HepG2 (cell line): Measurements from ENCODE around the gene ESYT1. TPM values are rescaled to one million over a fixed set of nuclear protein-coding genes. Genes with fewer than 3 reads are reported as not detected.
A peak's percentile ranks its signal among the peaks of the same experiment; 100 is the strongest.

Source experiments
- NPAS2 ChIP-seq: sonication (generic); formaldehyde crosslinking; IDR thresholded peaks from 2 replicates; pipeline ENCODE4 v1.8.0; 2022; ENCODE audit warnings: mild to moderate bottlenecking, missing genetic modification reagents, borderline replicate concordance
- PAX8 ChIP-seq: sonication (generic); formaldehyde crosslinking; IDR thresholded peaks from 2 replicates; pipeline ENCODE4 v1.8.0; 2022; ENCODE audit warnings: mild to moderate bottlenecking, missing genetic modification reagents, borderline replicate concordance
- SAFB2 ChIP-seq: sonication (generic); formaldehyde crosslinking; IDR thresholded peaks from 2 replicates; pipeline ENCODE4 v1.5.1; 2020; ENCODE audit warnings: missing genetic modification reagents, low read depth, mild to moderate bottlenecking, borderline replicate concordance
- SIX1 ChIP-seq: sonication (generic); formaldehyde crosslinking; IDR thresholded peaks from 2 replicates; pipeline ENCODE4 v1.4.0; 2020; ENCODE audit warnings: missing genetic modification reagents, borderline replicate concordance
- ZNF383 ChIP-seq: sonication (generic); formaldehyde crosslinking; IDR thresholded peaks from 2 replicates; pipeline ENCODE4 v1.4.0; 2020; ENCODE audit warnings: missing genetic modification reagents, mild to moderate bottlenecking, borderline replicate concordance
- polyA plus RNA-seq, 8 experiments: library from polyadenylated mRNA; depleted of rRNA in 3 of 8; stranded (reverse) in 7 of 8; unstranded in 1 of 8; fragments of >200 nt; fragmentation: Illumina TruSeq in 4 of 8; extraction: Trizol in 4 of 8; gene quantifications; 2 replicates each; pipeline versions ENCODE4 v1.2.1 to v1.2.3, GENCODE V29; 2011 to 2016; ENCODE audit warnings: low read depth in 4 of 8, missing spikeins in 1 of 8, mixed read lengths in 1 of 8; ENCODE audit not compliant: insufficient read depth in 1 of 8
- total RNA-seq, 5 experiments: library from RNA; depleted of rRNA; stranded (reverse); fragments of >200 nt; fragmentation: Illumina TruSeq; extraction: Trizol; gene quantifications; 2 replicates each; pipeline ENCODE4 v1.2.3, GENCODE V29; 2016; ENCODE audit warnings: low read depth in 1 of 5
- TF ChIP-seq, protein P1 (sequence below): sonication (generic); formaldehyde crosslinking; conservative IDR thresholded peaks from 2 replicates; pipeline ENCODE4 v1.8.0; 2022; ENCODE audit warnings: low read depth, missing genetic modification reagents
- TF ChIP-seq, protein P2 (sequence below): sonication (generic); formaldehyde crosslinking; IDR thresholded peaks from 2 replicates; pipeline ENCODE4 v1.5.0; 2020; ENCODE audit warnings: mild to moderate bottlenecking, missing genetic modification reagents, borderline replicate concordance
- TF ChIP-seq, protein P3 (sequence below): sonication (generic); formaldehyde crosslinking; IDR thresholded peaks from 2 replicates; pipeline ENCODE4 v1.9.0; 2021; ENCODE audit warnings: mild to moderate bottlenecking, missing genetic modification reagents
- TF ChIP-seq, protein P4 (sequence below): sonication (generic); formaldehyde crosslinking; IDR thresholded peaks from 2 replicates; pipeline ENCODE4 v1.4.0; 2020; ENCODE audit warnings: missing genetic modification reagents, borderline replicate concordance
- TF ChIP-seq, protein P5 (sequence below): sonication (generic); formaldehyde crosslinking; IDR thresholded peaks from 2 replicates; pipeline ENCODE4 v1.8.1; 2023; ENCODE audit warnings: mild to moderate bottlenecking, missing genetic modification reagents, borderline replicate concordance

Gene ESYT1
- total and polyA plus RNA-seq, 2 of the 13 experiments (the other 11 are each of a cell fraction or from before 2014, with no cell fraction given): 66.9 to 71.0 TPM

DNA sequence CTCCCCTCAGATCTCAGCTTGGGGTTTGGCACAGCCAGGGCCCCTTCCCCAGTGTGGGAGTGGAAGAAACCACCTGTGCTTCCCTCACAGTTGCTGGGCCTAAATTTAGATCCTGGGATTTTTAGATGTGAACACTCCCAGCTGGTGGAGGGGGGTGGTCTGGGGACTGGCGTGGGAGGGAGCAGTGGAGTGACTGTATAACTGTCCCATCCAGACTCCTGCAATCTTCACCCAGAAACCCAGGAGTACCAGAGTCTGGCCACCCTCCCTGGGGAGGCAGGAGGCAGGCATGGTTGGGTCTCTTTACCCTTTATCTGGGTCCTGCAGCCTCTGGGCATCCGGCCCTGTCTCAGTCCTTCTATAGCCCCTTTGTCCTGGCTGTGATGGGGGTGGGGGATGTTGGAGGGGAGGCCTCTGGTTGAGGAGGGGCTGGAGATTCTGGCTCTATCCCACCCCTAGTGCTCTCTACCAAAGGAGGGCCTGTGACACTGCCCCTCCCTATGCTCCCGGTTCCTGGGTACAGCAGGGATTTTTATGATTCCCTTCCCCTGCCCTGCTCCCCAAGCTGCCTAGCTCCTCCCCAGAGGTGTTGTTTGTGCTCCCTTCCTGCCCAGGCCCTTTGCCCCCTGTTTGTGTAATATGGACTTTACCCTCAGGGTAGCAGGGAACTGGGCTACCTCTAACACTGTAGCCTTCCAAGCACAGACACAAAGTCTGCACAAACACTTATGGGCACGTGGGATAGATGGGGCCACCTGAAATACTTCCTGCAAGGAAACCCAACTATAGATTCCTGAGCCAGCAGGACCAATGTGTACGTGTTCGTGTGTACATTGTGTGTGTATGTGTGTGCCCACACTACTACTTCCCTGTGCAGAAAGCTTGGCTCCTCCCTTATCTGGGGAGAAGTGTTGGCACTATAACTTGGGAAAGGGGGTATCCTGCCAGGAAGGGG lies 46.4 kb upstream of the ESYT1 start (continued):
- TF ChIP-seq SIX1 (peak; percentile 89; the same call in 1 of the 2 replicates), PAX8 (CRISPR knock-in tag) (0 out of 2 replicates have a peak, but pooled peaks have one; percentile 41), NPAS2 (CRISPR knock-in tag) (no peak), SAFB2 (CRISPR knock-in tag) (peak; percentile 38; the same call in 1 of the 2 replicates), ZNF383 (CRISPR knock-in tag) (no peak)
- TF ChIP-seq, protein P1, sequence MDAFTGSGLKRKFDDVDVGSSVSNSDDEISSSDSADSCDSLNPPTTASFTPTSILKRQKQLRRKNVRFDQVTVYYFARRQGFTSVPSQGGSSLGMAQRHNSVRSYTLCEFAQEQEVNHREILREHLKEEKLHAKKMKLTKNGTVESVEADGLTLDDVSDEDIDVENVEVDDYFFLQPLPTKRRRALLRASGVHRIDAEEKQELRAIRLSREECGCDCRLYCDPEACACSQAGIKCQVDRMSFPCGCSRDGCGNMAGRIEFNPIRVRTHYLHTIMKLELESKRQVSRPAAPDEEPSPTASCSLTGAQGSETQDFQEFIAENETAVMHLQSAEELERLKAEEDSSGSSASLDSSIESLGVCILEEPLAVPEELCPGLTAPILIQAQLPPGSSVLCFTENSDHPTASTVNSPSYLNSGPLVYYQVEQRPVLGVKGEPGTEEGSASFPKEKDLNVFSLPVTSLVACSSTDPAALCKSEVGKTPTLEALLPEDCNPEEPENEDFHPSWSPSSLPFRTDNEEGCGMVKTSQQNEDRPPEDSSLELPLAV (CRISPR knock-in tag): no peak
- TF ChIP-seq, protein P2, sequence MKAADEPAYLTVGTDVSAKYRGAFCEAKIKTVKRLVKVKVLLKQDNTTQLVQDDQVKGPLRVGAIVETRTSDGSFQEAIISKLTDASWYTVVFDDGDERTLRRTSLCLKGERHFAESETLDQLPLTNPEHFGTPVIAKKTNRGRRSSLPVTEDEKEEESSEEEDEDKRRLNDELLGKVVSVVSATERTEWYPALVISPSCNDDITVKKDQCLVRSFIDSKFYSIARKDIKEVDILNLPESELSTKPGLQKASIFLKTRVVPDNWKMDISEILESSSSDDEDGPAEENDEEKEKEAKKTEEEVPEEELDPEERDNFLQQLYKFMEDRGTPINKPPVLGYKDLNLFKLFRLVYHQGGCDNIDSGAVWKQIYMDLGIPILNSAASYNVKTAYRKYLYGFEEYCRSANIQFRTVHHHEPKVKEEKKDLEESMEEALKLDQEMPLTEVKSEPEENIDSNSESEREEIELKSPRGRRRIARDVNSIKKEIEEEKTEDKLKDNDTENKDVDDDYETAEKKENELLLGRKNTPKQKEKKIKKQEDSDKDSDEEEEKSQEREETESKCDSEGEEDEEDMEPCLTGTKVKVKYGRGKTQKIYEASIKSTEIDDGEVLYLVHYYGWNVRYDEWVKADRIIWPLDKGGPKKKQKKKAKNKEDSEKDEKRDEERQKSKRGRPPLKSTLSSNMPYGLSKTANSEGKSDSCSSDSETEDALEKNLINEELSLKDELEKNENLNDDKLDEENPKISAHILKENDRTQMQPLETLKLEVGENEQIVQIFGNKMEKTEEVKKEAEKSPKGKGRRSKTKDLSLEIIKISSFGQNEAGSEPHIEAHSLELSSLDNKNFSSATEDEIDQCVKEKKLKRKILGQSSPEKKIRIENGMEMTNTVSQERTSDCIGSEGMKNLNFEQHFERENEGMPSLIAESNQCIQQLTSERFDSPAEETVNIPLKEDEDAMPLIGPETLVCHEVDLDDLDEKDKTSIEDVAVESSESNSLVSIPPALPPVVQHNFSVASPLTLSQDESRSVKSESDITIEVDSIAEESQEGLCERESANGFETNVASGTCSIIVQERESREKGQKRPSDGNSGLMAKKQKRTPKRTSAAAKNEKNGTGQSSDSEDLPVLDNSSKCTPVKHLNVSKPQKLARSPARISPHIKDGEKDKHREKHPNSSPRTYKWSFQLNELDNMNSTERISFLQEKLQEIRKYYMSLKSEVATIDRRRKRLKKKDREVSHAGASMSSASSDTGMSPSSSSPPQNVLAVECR: peak; percentile 92; the same call in 1 of the 2 replicates
- TF ChIP-seq, protein P3, sequence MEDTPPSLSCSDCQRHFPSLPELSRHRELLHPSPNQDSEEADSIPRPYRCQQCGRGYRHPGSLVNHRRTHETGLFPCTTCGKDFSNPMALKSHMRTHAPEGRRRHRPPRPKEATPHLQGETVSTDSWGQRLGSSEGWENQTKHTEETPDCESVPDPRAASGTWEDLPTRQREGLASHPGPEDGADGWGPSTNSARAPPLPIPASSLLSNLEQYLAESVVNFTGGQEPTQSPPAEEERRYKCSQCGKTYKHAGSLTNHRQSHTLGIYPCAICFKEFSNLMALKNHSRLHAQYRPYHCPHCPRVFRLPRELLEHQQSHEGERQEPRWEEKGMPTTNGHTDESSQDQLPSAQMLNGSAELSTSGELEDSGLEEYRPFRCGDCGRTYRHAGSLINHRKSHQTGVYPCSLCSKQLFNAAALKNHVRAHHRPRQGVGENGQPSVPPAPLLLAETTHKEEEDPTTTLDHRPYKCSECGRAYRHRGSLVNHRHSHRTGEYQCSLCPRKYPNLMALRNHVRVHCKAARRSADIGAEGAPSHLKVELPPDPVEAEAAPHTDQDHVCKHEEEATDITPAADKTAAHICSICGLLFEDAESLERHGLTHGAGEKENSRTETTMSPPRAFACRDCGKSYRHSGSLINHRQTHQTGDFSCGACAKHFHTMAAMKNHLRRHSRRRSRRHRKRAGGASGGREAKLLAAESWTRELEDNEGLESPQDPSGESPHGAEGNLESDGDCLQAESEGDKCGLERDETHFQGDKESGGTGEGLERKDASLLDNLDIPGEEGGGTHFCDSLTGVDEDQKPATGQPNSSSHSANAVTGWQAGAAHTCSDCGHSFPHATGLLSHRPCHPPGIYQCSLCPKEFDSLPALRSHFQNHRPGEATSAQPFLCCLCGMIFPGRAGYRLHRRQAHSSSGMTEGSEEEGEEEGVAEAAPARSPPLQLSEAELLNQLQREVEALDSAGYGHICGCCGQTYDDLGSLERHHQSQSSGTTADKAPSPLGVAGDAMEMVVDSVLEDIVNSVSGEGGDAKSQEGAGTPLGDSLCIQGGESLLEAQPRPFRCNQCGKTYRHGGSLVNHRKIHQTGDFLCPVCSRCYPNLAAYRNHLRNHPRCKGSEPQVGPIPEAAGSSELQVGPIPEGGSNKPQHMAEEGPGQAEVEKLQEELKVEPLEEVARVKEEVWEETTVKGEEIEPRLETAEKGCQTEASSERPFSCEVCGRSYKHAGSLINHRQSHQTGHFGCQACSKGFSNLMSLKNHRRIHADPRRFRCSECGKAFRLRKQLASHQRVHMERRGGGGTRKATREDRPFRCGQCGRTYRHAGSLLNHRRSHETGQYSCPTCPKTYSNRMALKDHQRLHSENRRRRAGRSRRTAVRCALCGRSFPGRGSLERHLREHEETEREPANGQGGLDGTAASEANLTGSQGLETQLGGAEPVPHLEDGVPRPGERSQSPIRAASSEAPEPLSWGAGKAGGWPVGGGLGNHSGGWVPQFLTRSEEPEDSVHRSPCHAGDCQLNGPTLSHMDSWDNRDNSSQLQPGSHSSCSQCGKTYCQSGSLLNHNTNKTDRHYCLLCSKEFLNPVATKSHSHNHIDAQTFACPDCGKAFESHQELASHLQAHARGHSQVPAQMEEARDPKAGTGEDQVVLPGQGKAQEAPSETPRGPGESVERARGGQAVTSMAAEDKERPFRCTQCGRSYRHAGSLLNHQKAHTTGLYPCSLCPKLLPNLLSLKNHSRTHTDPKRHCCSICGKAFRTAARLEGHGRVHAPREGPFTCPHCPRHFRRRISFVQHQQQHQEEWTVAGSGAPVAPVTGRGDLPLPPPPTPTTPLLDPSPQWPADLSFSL (CRISPR knock-in tag): peak; percentile 97
- TF ChIP-seq, protein P4, sequence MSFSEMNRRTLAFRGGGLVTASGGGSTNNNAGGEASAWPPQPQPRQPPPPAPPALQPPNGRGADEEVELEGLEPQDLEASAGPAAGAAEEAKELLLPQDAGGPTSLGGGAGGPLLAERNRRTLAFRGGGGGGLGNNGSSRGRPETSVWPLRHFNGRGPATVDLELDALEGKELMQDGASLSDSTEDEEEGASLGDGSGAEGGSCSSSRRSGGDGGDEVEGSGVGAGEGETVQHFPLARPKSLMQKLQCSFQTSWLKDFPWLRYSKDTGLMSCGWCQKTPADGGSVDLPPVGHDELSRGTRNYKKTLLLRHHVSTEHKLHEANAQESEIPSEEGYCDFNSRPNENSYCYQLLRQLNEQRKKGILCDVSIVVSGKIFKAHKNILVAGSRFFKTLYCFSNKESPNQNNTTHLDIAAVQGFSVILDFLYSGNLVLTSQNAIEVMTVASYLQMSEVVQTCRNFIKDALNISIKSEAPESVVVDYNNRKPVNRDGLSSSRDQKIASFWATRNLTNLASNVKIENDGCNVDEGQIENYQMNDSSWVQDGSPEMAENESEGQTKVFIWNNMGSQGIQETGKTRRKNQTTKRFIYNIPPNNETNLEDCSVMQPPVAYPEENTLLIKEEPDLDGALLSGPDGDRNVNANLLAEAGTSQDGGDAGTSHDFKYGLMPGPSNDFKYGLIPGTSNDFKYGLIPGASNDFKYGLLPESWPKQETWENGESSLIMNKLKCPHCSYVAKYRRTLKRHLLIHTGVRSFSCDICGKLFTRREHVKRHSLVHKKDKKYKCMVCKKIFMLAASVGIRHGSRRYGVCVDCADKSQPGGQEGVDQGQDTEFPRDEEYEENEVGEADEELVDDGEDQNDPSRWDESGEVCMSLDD (CRISPR knock-in tag): peak; percentile 97; the same call in 1 of the 2 replicates
- TF ChIP-seq, protein P5, sequence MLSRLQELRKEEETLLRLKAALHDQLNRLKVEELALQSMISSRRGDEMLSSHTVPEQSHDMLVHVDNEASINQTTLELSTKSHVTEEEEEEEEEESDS (CRISPR knock-in tag): peak; percentile 64; the same call in 1 of the 2 replicates
